ENCODE results near the gene ACAD9. TPM values are rescaled to one million over a fixed set of nuclear protein-coding genes. Genes with fewer than 3 reads are reported as not detected.

The ACAD9 gene
- total RNA-seq, 1 donor from 2014 or later = 60.6 TPM

DNA sequence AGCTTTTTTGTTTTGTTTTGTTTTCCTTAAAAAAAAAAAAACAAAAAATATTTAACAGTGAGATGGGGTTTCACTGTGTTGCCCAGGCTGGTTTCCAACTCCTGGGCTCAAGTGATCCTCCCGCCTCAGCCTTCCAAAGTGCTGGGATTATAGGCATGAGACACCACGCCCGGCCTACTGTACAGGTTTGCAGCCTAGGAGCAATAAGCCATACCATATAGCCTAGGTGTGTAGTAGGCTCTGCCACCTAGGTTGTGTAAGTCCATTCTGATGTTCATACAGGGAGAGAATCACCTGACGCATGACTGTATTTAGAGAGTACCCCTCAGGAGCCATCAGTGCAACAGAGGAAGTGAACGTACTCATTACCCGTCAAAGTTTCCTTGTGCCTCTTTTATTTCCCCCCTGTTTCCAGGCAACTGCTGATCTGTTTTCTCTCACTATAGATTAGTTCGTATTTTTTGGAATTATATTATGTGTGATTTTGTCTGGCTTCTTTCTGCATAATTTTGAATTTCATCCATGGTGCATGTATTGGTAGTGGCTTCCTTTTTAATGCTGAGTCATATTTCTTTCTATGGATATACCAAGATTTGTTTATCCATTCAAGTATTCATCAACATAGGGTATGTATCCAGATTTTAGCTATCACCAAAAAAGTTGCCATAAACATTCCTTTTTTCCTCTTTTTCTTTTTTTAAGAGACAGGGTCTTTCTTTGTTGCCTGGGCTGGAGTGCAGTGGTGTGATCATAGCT is 9.9 kb downstream of the ACAD9 start:
- Mint-ChIP-seq H3K9me3 (no peaks in the 10 kb centered on the region), H3K4me3 (no peak overlapping the region), H3K27ac (ENCODE audit: unreplicated experiment) (no peak overlapping the region), H3K27me3 (ENCODE audit: low read depth) (no peaks in the 10 kb centered on the region), H3K36me3 (ENCODE audit: low read depth) (peaks cover 5% of the 10 kb centered on the region), H3K4me1 (no peaks in the 10 kb centered on the region)
- no peak for TF ChIP-seq CTCF (conservative IDR thresholded peaks at IDR 0.05)
- DNase-seq (ENCODE audit: low read depth, low spot score) = no peak

- no peaks in the 10 kb centered on the region for H3K4me1 Mint-ChIP-seq
- no peaks in the 10 kb centered on the region for H3K27me3 Mint-ChIP-seq (ENCODE audit: low read depth)
- TF ChIP-seq CTCF (conservative IDR thresholded peaks at IDR 0.05) = no peak
- H3K27ac Mint-ChIP-seq (ENCODE audit: unreplicated experiment) = peak overlapping the region; percentile 12
- H3K9me3 Mint-ChIP-seq = no peaks in the 10 kb centered on the region
- no peak overlapping the region for H3K4me3 Mint-ChIP-seq
- H3K36me3 Mint-ChIP-seq (ENCODE audit: low read depth) = peaks cover 5% of the 10 kb centered on the region
- DNase-seq (ENCODE audit: low read depth, low spot score) = no peak
Measured at GRCh38 chr3:128895843-128896697, 16.6 kb downstream of the ACAD9 start.

DNA sequence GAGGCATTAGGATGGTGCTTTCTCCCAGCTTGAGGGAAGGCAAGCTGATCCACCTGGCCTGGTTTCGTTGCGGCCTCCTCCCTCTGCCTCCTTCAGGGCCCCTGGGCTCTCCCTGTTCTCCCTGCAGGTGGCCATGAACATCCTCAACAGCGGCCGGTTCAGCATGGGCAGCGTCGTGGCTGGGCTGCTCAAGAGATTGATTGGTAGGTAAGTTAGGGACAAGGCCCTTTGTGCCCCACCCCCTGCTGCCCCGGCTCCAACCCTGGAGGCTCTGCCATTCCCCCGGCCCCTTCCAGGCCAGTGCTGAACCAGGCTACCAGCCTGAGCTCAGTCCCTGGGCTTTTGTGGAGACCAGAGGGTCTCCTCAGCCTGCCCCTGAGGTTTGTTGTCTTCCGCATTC is 23.0 kb downstream of the ACAD9 start:
- peaks cover 9% of the 10 kb centered on the region for H3K36me3 Mint-ChIP-seq (ENCODE audit: low read depth)
- no peaks in the 10 kb centered on the region for H3K9me3 Mint-ChIP-seq
- no peak for DNase-seq (ENCODE audit: low read depth, low spot score)
- H3K4me3 Mint-ChIP-seq = no peak overlapping the region
- TF ChIP-seq CTCF (conservative IDR thresholded peaks at IDR 0.05) = no peak
- no peaks in the 10 kb centered on the region for H3K27me3 Mint-ChIP-seq (ENCODE audit: low read depth)
- no peak overlapping the region for H3K27ac Mint-ChIP-seq (ENCODE audit: unreplicated experiment)
- H3K4me1 Mint-ChIP-seq = no peaks in the 10 kb centered on the region

- no peak overlapping the region for H3K27ac Mint-ChIP-seq (ENCODE audit: unreplicated experiment)
- H3K27me3 Mint-ChIP-seq (ENCODE audit: low read depth) = no peaks in the 10 kb centered on the region
- H3K36me3 Mint-ChIP-seq (ENCODE audit: low read depth) = peaks cover 9% of the 10 kb centered on the region
- no peaks in the 10 kb centered on the region for H3K4me1 Mint-ChIP-seq
- DNase-seq (ENCODE audit: low read depth, low spot score) = no peak
- TF ChIP-seq CTCF (conservative IDR thresholded peaks at IDR 0.05) = no peak
- no peak overlapping the region for H3K4me3 Mint-ChIP-seq
- H3K9me3 Mint-ChIP-seq = no peaks in the 10 kb centered on the region
Measured at GRCh38 chr3:128903501-128903900, 24.1 kb downstream of the ACAD9 start.

- Mint-ChIP-seq H3K4me1 (no peaks in the 10 kb centered on the region), H3K9me3 (no peaks in the 10 kb centered on the region)
- no peak for TF ChIP-seq CTCF (conservative IDR thresholded peaks at IDR 0.05)
Measured at GRCh38 chr3:128906031-128906803, 26.8 kb downstream of the ACAD9 start.

More at GRCh38 chr3:128906031-128906803, 26.8 kb downstream of the ACAD9 start:
- H3K27me3 Mint-ChIP-seq (ENCODE audit: low read depth) = no peaks in the 10 kb centered on the region
- no peak for DNase-seq (ENCODE audit: low read depth, low spot score)
- no peak overlapping the region for H3K4me3 Mint-ChIP-seq
- peaks cover 6% of the 10 kb centered on the region for H3K36me3 Mint-ChIP-seq (ENCODE audit: low read depth)
- no peak overlapping the region for H3K27ac Mint-ChIP-seq (ENCODE audit: unreplicated experiment)

Data from neural crest cell (in vitro differentiated cells).